IPS-18a (cell line): Measurements from ENCODE around the gene GNG7.
"Not testable (repeated sequence)": the region's sequence is repeated elsewhere in the genome, so short reads cannot be mapped to it uniquely, and the experiment has no call there.

Experiments used
- H3K27ac ChIP-seq: one replicate; pipeline ENCODE4 v1.5.1; 2013; ENCODE audit warnings: low read length
- H3K27me3 ChIP-seq: one replicate; pipeline ENCODE4 v1.6.1; 2013; ENCODE audit warnings: mild to moderate bottlenecking, low read length; ENCODE audit not compliant: control insufficient read depth, insufficient read depth
- H3K36me3 ChIP-seq: one replicate; pipeline ENCODE4 v1.6.1; 2013; ENCODE audit warnings: low read depth, low read length; ENCODE audit not compliant: control insufficient read depth
- H3K4me1 ChIP-seq: one replicate; pipeline ENCODE4 v1.6.1; 2013; ENCODE audit warnings: low read depth, low read length; ENCODE audit not compliant: control insufficient read depth
- H3K4me3 ChIP-seq: one replicate; pipeline ENCODE4 v1.5.1; 2013; ENCODE audit warnings: low read length
- H3K9ac ChIP-seq: one replicate; pipeline ENCODE4 v1.6.1; 2013; ENCODE audit warnings: mild to moderate bottlenecking, low read length, moderate library complexity
- H3K9me3 ChIP-seq: one replicate; pipeline ENCODE4 v1.6.1; 2013; ENCODE audit warnings: low read depth, low read length; ENCODE audit not compliant: control insufficient read depth

GNG7 gene

DNA sequence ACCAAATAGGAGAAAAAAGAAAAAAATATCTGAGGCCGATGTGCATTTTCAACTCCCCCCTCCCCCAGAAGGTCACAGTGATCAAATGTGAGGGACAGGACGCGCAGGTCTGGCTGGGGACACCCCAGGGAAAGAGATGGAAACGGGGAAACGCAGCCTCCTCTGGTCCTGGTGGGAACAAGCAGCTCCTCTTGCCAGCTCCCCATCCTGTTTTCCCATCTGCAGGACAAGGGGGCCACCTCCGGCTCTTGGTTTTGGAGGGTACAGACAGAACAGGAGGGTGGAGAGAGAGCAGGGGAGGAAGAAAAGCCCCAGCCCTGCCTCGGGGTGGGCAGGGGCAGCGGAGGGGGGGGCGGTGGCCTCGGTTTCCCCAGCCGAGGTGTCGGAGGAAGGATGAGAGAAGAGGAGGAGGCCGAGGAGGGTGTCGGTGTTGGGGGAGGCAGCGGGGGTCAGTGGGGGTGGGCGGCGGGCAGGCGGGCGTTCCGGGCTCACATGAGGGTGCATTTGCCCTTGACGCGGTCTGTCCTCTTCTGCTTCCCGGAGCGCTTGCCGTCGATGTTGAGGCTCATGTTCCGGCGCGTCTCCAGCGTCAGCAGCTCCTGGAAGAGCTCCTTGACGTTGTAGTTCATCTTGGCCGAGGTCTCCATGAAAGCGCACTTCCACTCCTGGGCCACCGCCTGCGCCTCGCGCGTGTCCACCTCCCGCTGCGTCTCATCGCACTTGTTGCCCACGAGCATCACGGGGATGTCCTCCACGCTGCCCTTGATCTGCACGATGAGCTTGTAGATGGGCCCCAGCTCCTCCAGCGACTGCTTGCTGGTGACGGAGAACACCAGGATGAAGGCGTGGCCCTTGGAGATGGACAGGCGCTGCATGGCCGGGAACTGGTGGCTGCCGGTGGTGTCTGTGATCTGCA lies 14.5 kb upstream of the GNG7 start:
- H3K4me1 ChIP-seq: peaks cover 6% of the 10 kb centered on the region
- no peak overlapping the region for H3K9ac ChIP-seq
- H3K4me3 ChIP-seq: no peak overlapping the region
- no peaks in the 10 kb centered on the region for H3K36me3 ChIP-seq
- H3K27ac ChIP-seq: no peak overlapping the region
- H3K27me3 ChIP-seq: peaks cover 4% of the 10 kb centered on the region
- H3K9me3 ChIP-seq: no peaks in the 10 kb centered on the region

DNA sequence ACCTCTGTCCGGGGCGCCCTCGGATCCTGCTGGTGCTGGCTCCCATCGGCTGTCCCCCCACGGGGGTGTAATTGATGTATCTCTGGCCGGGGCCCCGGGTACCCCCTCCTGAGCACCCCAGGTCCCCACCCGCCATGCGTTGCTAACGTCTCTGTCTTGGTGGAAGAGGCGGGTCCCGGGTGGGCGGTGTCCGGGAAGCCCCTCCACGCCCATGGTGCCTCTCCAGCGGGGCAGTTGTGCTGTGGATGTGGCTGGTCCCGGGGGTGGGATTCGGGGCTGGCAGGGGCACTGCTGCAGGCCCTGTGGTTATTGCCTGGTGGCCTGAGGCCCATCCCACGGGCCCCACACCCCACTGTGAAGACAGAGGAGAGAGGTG lies 13.8 kb upstream of the GNG7 start:
- no peak overlapping the region for H3K9ac ChIP-seq
- H3K27ac ChIP-seq: no peak overlapping the region
- H3K27me3 ChIP-seq: no peaks in the 10 kb centered on the region
- H3K36me3 ChIP-seq: no peaks in the 10 kb centered on the region
- no peak overlapping the region for H3K4me3 ChIP-seq
- peaks cover 6% of the 10 kb centered on the region for H3K4me1 ChIP-seq
- H3K9me3 ChIP-seq: no peaks in the 10 kb centered on the region

- Histone ChIP-seq H3K4me1 (peaks cover 6% of the 10 kb centered on the region), H3K36me3 (no peaks in the 10 kb centered on the region), H3K9ac (no peak overlapping the region), H3K27ac (no peak overlapping the region), H3K4me3 (no peak overlapping the region), H3K9me3 (no peaks in the 10 kb centered on the region), H3K27me3 (no peaks in the 10 kb centered on the region)
These were observed 13.2 kb upstream of the GNG7 start for GRCh38 chr19:2715470-2716274.

DNA sequence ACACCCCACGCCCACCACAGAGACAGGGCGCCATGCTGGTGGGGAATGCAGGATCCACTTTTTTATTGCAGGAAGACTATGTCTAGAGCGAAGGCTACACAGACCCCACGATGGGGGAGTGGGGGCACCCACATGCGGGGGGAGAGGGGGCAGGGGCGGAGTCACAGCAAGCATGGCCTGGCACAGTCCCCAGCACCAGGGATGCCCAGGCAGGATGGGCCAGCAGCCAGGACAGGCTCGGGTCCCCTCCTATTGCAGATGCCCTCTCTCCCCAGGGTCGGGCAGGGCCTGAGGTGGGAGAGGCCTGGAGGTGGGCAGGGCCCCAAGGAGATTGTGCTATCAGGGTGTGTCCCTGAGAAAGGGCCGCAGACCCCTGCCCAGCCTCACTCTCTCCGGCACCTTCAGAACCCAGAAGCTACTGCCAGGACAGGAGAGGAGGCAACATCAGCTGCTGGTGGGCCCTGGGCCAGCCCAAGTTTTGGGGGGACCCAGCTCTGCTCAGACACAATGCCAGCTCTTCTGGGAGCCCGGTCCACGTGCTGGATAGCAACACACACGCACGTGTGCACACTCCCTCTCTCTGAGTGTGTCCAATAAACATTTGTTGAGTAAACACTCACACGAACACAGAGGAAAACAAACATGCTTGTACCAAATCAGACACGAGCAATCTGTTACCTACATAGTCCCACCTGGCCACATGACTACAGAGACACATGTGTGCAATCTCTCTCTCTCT lies 12.2 kb upstream of the GNG7 start:
- Histone ChIP-seq H3K27me3 (no peaks in the 10 kb centered on the region), H3K4me3 (no peak overlapping the region), H3K4me1 (peaks cover 2% of the 10 kb centered on the region), H3K27ac (no peak overlapping the region), H3K9me3 (no peaks in the 10 kb centered on the region), H3K9ac (no peak overlapping the region), H3K36me3 (no peaks in the 10 kb centered on the region)

DNA sequence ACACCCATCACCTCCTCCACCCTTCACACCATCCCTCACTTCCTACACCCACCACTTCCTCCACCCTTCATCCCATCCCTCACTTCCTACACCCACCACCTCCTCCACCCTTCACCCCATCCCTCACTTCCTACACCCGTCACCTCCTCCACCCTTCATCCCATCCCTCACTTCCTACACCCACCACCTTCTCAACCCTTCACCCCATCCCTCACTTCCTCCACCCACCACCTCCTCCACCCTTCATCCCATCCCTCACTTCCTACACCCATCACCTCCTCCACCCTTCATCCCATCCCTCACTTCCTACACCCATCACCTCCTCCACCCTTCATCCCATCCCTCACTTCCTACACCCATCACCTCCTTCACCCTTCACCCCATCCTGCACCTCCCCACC lies 11.6 kb upstream of the GNG7 start:
- not testable (repeated sequence) for H3K36me3 ChIP-seq, H3K4me1 ChIP-seq, H3K9me3 ChIP-seq, H3K4me3 ChIP-seq, H3K27ac ChIP-seq, H3K9ac ChIP-seq, H3K27me3 ChIP-seq

- not testable (repeated sequence) for H3K4me1 ChIP-seq, H3K9ac ChIP-seq, H3K27me3 ChIP-seq, H3K36me3 ChIP-seq, H3K9me3 ChIP-seq, H3K27ac ChIP-seq, H3K4me3 ChIP-seq
These were observed 10.7 kb upstream of the GNG7 start for GRCh38 chr19:2713170-2713569.

GRCh38 chr19:2711875-2712205 lies 9.3 kb upstream of the GNG7 start:
- Histone ChIP-seq H3K36me3 (no peaks in the 10 kb centered on the region), H3K4me1 (no peaks in the 10 kb centered on the region), H3K9me3 (no peaks in the 10 kb centered on the region), H3K27me3 (no peaks in the 10 kb centered on the region), H3K27ac (no peak overlapping the region), H3K9ac (no peak overlapping the region), H3K4me3 (no peak overlapping the region)

GRCh38 chr19:2711172-2711874 lies 8.8 kb upstream of the GNG7 start:
- H3K27ac ChIP-seq: no peak overlapping the region
- no peaks in the 10 kb centered on the region for H3K27me3 ChIP-seq

DNA sequence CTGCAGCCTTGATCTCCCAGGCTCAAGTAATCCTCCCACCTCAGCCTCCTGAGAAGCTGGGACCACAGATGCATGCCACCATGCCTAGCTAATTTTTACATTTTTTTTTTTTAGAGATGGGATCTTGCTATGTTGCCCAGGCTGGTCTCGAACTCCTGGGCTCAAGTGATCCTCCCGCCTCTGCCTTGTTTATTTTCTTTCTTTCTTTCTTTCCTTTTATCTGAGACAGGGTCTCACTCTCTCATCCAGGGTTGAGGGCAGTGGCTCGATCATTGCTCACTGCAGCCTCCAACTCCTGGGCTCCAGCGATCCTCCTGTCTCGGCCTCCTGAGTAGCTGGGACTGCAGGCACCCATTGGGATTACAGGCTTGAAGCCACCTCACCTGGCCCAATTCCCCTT lies 3.8 kb upstream of the GNG7 start:
- no peaks in the 10 kb centered on the region for H3K9me3 ChIP-seq

More at GRCh38 chr19:2711172-2711874, 8.8 kb upstream of the GNG7 start:
- no peak overlapping the region for H3K4me3 ChIP-seq
- H3K9ac ChIP-seq: no peak overlapping the region
- no peaks in the 10 kb centered on the region for H3K4me1 ChIP-seq
- no peaks in the 10 kb centered on the region for H3K9me3 ChIP-seq
- no peaks in the 10 kb centered on the region for H3K36me3 ChIP-seq

GRCh38 chr19:2703691-2704216 lies 1.3 kb upstream of the GNG7 start:
- Histone ChIP-seq H3K27me3 (peaks cover 21% of the 10 kb centered on the region), H3K9ac (no peak overlapping the region), H3K4me1 (peaks cover 9% of the 10 kb centered on the region), H3K27ac (no peak overlapping the region), H3K9me3 (no peaks in the 10 kb centered on the region), H3K36me3 (no peaks in the 10 kb centered on the region), H3K4me3 (no peak overlapping the region)

More for the DNA sequence above, 3.8 kb upstream of the GNG7 start:
- Histone ChIP-seq H3K4me3 (no peak overlapping the region), H3K27ac (no peak overlapping the region), H3K4me1 (no peaks in the 10 kb centered on the region), H3K27me3 (peaks cover 9% of the 10 kb centered on the region), H3K36me3 (no peaks in the 10 kb centered on the region), H3K9ac (no peak overlapping the region)

DNA sequence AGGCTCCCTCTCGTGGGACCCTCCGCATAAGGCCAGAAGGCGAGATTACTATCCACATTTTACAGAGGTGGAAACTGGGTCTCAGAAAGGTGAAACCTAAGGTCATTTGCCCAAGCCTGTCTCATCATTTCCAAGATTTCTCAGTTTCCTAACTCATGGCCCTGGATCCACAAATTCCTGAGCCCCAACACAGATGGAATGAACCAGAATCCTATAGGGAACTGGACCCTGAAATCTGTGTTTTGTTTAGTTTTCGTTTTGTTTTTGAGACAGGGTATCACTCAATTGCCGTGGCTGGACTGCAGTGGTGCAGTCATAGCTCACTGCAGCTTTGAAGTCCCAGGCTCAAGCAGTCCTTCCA lies 563 bp upstream of the GNG7 start:
- H3K27me3 ChIP-seq: peaks cover 21% of the 10 kb centered on the region
- no peaks in the 10 kb centered on the region for H3K9me3 ChIP-seq
- no peak overlapping the region for H3K4me3 ChIP-seq
- H3K27ac ChIP-seq: no peak overlapping the region
- H3K36me3 ChIP-seq: no peaks in the 10 kb centered on the region
- H3K4me1 ChIP-seq: peaks cover 9% of the 10 kb centered on the region
- no peak overlapping the region for H3K9ac ChIP-seq
